WI38 (cell line): ENCODE results near the gene SHISAL1.
"Not testable (repeated sequence)": the region's sequence is repeated elsewhere in the genome, so short reads cannot be mapped to it uniquely, and the experiment has no call there.

Experiments used
- H3K4me3 ChIP-seq: 2 replicates; pipeline ENCODE4 v1.5.1; 2011; ENCODE audit warnings: low read depth, mild to moderate bottlenecking, control low read depth, low read length
- CTCF ChIP-seq: IDR thresholded peaks from 2 replicates; pipeline ENCODE4 v1.5.1; 2012; ENCODE audit warnings: low read depth, mild to moderate bottlenecking, control low read depth, low read length

SHISAL1 gene

GRCh38 chr22:44247346-44247745 is 65.4 kb downstream of the SHISAL1 start:
- no peak for TF ChIP-seq CTCF
- no peak overlapping the region for H3K4me3 ChIP-seq

GRCh38 chr22:44246615-44247326 is 66.0 kb downstream of the SHISAL1 start:
- H3K4me3 ChIP-seq = no peak overlapping the region
- TF ChIP-seq CTCF = no peak

GRCh38 chr22:44245867-44246266 is 66.9 kb downstream of the SHISAL1 start:
- no peak for TF ChIP-seq CTCF
- H3K4me3 ChIP-seq = no peak overlapping the region

- no peak overlapping the region for H3K4me3 ChIP-seq
- TF ChIP-seq CTCF = no peak
These were observed 67.3 kb downstream of the SHISAL1 start for GRCh38 chr22:44245438-44245837.

- H3K4me3 ChIP-seq = no peak overlapping the region
- TF ChIP-seq CTCF = no peak
These were observed 68.4 kb downstream of the SHISAL1 start for GRCh38 chr22:44244265-44244822.

GRCh38 chr22:44243761-44244160 is 69.0 kb downstream of the SHISAL1 start:
- no peak for TF ChIP-seq CTCF

GRCh38 chr22:44242946-44243724 is 69.6 kb downstream of the SHISAL1 start:
- H3K4me3 ChIP-seq = no peak overlapping the region
- no peak for TF ChIP-seq CTCF

More at GRCh38 chr22:44243761-44244160, 69.0 kb downstream of the SHISAL1 start:
- no peak overlapping the region for H3K4me3 ChIP-seq

GRCh38 chr22:44241121-44241520 is 71.6 kb downstream of the SHISAL1 start:
- not testable (repeated sequence) for H3K4me3 ChIP-seq
